Epithelial cell of esophagus (primary cell): ENCODE measurements around the gene OLFML2B.

Experiments used
- DNase-seq: peaks from one replicate; pipeline ENCODE4 v3.0.0; 2010; ENCODE audit warnings: low read depth
- H3K4me3 ChIP-seq: 2 replicates; pipeline ENCODE4 v1.5.1; 2011; ENCODE audit warnings: mild to moderate bottlenecking, low read length, control low read depth
- TF ChIP-seq, protein P1 (sequence below): IDR thresholded peaks from 2 replicates; pipeline ENCODE4 v1.5.1; 2011; ENCODE audit warnings: low read depth, mild to moderate bottlenecking, low read length, control low read depth, inconsistent platforms; ENCODE audit not compliant: insufficient read depth; ENCODE audit errors: missing control alignments

Gene OLFML2B

GRCh38 chr1:161951646-161952045, 72.0 kb downstream of the OLFML2B start:
- H3K4me3 ChIP-seq: no peak overlapping the region
- TF ChIP-seq, protein P1, sequence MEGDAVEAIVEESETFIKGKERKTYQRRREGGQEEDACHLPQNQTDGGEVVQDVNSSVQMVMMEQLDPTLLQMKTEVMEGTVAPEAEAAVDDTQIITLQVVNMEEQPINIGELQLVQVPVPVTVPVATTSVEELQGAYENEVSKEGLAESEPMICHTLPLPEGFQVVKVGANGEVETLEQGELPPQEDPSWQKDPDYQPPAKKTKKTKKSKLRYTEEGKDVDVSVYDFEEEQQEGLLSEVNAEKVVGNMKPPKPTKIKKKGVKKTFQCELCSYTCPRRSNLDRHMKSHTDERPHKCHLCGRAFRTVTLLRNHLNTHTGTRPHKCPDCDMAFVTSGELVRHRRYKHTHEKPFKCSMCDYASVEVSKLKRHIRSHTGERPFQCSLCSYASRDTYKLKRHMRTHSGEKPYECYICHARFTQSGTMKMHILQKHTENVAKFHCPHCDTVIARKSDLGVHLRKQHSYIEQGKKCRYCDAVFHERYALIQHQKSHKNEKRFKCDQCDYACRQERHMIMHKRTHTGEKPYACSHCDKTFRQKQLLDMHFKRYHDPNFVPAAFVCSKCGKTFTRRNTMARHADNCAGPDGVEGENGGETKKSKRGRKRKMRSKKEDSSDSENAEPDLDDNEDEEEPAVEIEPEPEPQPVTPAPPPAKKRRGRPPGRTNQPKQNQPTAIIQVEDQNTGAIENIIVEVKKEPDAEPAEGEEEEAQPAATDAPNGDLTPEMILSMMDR: no peak
- no peak for DNase-seq

- no peak overlapping the region for H3K4me3 ChIP-seq
- TF ChIP-seq, protein P1: no peak
- DNase-seq: no peak
These were observed 73.3 kb downstream of the OLFML2B start for GRCh38 chr1:161950377-161950776.

GRCh38 chr1:161949548-161949947, 74.1 kb downstream of the OLFML2B start:
- no peak for DNase-seq
- TF ChIP-seq, protein P1: no peak
- no peak overlapping the region for H3K4me3 ChIP-seq

DNA sequence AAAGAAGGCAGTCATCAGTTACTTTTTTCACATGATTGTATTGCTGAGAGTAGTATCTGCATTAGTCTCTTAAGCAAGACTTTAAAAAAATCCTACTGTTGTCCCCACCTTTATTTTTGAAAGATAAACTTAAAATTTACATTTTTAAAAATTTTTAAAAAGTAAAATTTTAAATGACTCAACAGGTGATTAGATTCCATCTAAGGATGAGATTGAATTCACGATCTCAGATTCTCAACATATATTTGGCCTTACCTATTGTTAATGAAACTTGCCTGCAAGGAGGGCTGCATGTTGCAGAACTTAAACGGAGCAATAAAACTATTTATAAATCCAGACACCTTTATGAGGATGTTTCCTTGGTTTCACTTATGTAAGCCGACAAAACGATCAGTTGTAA, 75.2 kb downstream of the OLFML2B start:
- TF ChIP-seq, protein P1: no peak
- no peak overlapping the region for H3K4me3 ChIP-seq
- DNase-seq: no peak

DNA sequence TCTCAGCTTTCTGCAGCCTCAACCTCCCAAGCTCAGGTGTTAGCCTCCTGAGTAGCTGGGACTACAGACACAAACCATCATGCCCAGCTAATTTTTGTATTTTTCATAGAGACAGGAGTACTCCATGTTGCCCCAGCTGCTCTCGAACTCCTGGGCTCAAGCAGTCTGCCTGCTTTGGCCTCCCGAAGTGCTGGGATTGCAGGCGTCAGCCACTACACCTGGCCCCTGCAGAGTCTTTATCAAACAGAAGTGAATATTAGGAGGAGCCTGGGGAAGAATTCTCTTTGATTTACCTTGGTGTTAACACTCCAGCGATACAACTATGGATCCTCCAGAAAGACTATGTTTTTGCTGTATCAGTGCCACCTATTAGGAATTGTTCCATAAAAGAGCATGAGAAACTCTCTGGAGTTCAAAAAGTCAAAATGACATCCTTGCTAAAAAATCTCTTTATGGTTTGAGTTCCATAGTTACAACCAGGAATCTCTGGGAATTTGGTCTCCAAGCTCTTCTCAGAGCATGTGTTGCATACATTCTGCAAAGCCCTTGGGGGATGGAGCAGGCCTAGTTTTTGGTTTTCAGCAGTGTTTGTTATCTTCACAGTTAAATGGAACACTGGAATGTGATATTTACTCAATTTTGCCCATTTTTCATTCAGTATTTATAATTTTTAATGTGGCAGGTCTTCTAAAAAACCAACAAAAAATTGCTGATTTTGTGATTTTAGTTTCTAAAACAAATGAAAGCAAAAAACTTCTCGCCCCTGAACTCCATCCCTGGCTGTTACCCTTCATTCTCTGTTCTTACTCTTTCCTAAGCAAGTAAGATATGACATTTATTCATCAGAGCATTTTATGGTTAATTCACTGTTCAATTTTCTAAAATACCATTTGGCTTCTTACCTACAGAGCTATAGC, 77.3 kb downstream of the OLFML2B start:
- no peak for DNase-seq
- no peak overlapping the region for H3K4me3 ChIP-seq
- TF ChIP-seq, protein P1: no peak

DNA sequence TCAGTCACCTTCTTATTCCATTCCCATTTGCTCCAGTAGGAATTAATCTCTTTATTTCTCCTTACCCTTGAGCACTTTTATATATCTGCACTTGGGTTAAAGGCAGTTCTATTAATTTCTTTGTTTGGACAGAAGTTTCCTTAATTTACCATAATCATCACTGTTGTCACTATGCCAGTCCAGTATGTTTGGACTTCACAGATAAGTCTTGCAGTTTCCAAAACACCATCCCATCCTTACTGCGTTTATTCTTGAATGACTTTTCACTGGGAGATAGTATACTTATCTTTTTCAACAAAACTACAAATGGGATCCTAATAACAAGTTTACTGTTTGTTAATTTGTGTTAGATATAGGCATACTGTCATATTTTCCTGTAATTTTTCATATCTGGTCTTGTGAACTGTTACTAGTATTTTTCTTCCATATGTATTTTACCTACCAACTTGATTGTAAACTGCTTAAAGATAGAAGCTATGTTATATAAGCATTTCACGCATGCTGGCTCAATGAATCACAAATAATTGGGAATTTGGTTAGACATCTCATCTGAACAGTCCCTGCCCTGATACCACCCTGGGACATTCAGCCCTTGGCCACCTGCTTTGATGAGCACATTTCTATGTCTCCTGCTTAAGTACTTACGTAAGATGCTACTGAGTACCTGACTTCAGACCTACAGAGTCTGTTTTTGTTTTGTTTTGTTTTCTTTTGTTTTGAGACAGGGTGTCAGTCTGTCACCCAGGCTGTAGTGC, 78.2 kb downstream of the OLFML2B start:
- no peak for DNase-seq
- no peak overlapping the region for H3K4me3 ChIP-seq
- TF ChIP-seq, protein P1: no peak
